Right hindlimb (tissue), 1 donor: ENCODE data around the gene N4BP2L2.
A peak's percentile ranks its signal among the peaks of the same experiment; 100 is the strongest.
"Not testable (repeated sequence)": the region's sequence is repeated elsewhere in the genome, so short reads cannot be mapped to it uniquely, and the experiment has no call there.

Experiments used
- DNase-seq: peaks from one replicate; pipeline ENCODE4 v3.0.0-alpha.2; 2018

The N4BP2L2 gene

GRCh38 chr13:32538621-32539246, at the start of gene N4BP2L2:
Gene N4BP2L2 (minus strand): TSS chr13:32538795. CDS start chr13:32537027, 1,768 bp downstream.
- peak; percentile 97 for DNase-seq

DNA sequence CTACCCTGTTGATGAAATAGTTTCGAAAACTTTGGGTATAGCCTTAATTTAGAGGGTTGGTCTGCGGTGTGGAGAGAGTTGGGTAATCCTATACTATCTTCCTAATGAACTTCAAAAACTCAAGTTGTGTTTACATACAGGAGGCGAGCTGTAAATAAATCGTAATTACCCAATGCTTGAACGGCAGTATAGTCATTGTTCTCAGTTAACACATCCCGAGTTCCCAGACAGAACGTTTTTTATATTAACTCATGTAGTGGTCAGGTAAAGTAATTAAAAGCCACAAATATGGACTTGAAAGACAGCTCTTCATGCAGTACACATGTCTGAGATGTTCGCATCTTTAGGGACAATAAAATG, 49.2 kb upstream of the N4BP2L2 start:
- DNase-seq: no peak

DNA sequence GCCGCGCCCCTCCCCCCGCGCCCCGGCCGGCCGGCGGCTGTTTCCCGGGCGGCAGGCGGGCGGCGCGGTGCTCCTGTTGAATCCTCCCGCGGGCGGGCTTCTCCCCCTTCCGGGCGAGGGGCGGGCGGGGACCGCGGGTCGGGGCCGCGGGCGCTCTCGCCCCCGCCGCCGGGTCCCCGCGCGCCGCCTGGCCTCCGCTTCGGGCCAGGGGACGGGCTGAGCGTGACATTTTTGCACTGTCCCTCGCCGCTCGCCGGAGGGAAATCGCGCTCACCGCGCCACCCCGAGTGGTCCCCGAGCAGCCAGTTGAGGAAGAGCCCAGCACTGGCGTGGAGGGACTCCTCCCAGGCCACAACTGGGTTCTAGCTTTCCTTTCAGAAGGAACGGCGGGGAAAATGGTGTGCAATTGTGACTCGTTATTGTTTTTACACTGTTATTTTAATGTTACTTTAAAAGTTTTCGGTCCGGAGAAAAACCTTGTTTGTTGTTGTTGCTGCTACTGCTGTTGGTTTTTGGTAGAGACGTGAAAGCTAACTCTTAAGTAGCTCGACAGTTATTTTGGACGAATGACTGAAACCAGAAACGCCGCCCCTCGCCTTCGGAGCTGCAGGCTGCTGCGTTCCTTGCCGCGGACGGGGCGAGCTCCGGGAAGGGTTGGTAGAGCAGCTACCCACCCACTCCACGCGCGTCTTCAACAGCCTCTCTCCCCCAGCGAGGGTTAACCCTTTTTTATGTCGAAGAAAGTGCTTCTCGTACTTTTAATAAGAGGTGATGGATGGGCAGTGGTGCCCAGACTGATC, 48.6 kb upstream of the N4BP2L2 start:
- peak; percentile 82 for DNase-seq

GRCh38 chr13:32586080-32586900, 47.7 kb upstream of the N4BP2L2 start, which contains the start of gene PDS5B:
Gene PDS5B (plus strand): TSS chr13:32586452. CDS start chr13:32648773, 62,321 bp downstream.
- DNase-seq: peak; percentile 97

DNA sequence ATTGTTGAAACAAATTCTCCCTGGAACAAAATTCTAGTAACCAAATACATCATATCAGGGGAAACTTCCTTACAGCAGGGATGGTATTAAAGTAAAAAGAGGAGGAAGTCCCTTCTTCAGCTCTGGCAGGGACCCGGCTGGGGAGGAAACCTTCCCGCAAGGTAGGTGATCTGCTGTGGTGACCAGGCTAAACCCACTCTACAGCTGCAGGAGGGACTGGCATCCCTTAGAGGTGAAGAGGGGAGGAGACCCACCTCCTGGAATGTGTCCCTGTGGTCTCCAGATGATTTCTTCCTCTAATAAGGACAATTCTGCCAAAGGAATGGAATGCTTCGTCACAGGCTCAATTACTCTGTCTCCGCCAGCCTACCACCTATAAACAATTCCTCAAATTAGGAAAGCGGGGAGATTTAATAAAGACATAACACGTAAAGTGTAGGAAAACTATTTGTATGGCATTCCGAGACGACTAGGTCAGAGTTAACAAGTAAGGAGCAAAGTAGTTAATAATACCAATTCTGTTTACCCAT, 47.0 kb upstream of the N4BP2L2 start:
- peak; percentile 51 for DNase-seq

GRCh38 chr13:32582991-32583390, 44.4 kb upstream of the N4BP2L2 start:
- DNase-seq: no peak

- no peak for DNase-seq
These were observed 43.7 kb upstream of the N4BP2L2 start for GRCh38 chr13:32582281-32582680.

GRCh38 chr13:32581177-32581786, 42.7 kb upstream of the N4BP2L2 start:
- DNase-seq: no peak

DNA sequence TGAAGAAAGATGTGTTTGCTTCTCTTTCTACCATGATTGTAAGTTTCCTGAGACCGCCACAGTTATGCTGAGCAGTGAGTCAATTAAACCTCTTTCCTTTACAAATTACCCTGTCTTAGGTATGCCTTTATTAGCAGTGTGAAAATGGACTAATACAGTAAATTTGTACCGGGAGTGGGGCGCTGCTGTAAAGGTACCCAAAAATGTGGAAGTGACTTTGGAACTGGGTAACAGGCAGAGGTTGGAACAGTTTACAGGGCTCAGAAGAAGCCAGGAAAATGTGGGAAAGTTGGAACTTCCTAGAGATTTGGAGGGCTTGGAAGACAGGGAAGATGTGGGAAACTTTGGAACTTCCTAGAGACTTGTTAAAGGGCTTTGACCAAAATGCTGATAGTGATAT, 38.4 kb upstream of the N4BP2L2 start:
- DNase-seq: no peak

DNA sequence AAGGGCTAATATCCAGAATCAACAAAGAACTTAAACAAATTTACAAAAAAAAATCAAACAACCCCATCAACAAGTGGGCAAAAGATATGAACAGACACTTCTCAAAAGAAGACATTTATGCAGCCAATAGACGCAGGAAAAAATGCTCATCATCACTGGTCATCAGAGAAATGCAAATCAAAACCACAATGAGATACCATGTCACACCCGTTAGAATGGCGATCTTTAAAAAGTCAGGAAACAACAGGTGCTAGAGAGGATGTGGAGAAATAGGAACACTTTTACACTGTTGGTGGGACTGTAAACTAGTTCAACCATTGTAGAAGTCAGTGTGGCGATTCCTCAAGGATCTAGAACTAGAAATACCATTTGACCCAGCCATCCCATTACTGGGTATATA, 37.1 kb upstream of the N4BP2L2 start:
- DNase-seq: not testable (repeated sequence)

GRCh38 chr13:32560842-32561241, 22.2 kb upstream of the N4BP2L2 start:
- DNase-seq: not testable (repeated sequence)

- no peak for DNase-seq
These were observed 17.0 kb upstream of the N4BP2L2 start for GRCh38 chr13:32555613-32556012.

DNA sequence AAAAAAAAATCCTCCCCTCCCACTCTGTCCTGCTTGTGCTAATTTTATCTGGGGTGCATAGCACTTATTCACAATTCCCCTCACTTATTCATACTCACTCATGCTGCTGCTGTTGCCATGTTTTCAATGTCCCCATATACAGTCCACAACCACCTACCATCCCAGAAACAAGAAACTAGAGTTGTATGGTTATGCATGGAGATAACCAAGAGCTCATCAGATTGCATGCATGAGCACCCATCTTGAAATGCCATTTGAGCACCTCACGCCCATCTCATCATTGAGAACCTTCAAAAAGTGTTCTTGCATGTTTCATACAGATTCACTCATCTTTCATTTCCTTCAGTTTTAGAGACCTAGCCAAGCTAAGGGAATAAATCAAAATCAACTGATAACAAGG, 15.1 kb upstream of the N4BP2L2 start:
- DNase-seq: no peak

DNA sequence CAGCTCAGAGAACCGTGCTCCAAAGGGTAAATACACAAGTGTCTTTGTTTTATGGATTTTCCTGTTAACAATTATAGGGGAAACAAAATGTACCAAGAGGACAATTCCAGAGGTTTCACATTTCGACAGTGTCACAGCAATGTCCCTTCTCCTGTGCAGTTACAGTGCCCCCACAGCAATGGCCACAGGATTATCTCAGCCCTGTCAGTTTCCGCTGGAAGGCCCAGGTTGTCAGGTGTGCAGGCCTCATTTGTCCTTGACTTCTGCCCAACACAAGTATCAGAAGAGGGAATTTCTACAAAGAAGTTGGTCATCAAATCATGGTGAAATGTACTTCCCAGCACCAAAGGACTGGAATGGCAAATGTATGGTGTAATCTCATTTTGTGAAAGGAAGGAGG, 11.2 kb upstream of the N4BP2L2 start:
- DNase-seq: no peak

GRCh38 chr13:32548837-32549236, 10.2 kb upstream of the N4BP2L2 start:
- DNase-seq: no peak

DNA sequence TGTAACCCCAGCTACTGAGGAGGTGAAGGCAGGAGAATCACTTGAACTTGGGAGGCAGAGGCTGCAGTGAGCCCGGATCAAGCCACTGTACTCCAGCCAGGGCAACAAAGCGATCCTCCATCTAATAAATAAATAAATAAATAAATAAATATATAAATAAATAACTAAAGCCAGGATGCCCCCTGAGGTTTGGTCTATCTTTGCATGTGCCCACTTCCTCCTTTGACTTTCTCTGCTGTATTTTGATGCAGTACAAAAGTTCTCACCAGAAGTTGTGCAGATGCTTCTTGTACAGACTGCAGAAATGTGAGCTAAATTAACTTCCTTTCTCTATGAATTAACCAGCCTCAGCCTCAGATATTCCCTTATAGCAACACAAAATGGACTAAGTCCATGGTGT, 6.5 kb upstream of the N4BP2L2 start:
- DNase-seq: no peak

DNA sequence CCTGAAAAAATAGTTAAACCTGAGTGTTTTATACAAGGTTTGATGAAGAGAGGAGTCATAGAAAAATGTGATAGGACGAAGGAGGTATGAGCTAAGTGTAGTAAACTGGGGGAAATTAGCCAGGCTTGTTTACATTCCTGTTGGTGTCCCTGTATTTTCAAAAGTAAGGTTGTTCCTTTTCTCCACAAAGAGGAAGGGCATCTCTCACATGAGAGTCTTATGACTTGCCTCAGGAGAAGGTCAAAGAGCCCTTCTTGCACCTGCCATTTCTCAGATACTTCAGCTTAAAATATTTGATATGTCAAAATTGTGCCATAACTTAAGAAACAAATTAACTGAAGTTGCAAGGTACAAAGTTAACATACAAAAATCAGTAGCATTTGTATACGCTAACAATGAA, 3.6 kb upstream of the N4BP2L2 start:
- no peak for DNase-seq

DNA sequence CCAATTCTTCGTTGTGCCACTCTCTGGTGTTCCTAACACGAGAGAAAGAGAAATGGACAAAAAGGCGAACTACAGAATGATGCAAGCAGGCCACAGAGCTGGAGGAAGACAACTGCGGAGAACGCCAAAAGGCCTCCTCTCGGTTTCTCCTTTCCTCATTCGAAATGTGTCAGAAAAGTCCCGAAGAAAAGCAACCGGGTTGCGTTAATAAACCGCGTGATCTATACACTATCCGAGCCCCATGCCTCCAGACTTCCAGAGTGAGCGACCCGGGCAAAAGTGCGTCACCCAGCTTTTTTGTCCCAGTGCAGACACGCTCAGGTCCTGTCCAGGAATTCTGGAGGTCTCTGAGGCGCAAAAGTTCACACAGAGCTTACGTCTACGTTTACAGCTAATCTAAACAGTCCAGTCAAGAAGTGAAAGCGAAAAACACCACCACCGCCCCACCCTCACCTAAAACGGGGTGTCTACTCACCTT, 413 bp downstream of the N4BP2L2 start:
- no peak for DNase-seq

GRCh38 chr13:32537580-32538142, 934 bp downstream of the N4BP2L2 start:
- DNase-seq: peak; percentile 46

- DNase-seq: no peak
These were observed 2.8 kb downstream of the N4BP2L2 start for GRCh38 chr13:32535748-32536147.

DNA sequence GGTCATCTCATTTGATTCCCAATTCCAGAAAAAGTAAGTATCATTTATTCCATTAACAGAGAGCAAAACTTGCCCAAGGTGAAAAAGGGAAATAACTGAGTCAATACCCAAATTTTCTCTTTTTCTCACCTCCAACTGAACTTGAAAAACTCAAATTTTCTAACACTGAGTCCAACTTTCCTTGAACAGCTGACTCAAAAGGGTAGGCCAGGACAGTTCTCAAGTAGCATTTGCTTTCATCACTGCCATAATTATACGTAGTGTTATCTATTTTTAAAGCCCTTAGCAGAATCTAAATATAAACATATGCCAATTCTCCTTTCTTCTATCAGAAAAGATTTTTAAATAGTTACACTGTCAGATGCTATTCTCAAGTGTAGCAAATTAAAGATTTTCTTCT, 3.5 kb downstream of the N4BP2L2 start:
- DNase-seq: no peak

DNA sequence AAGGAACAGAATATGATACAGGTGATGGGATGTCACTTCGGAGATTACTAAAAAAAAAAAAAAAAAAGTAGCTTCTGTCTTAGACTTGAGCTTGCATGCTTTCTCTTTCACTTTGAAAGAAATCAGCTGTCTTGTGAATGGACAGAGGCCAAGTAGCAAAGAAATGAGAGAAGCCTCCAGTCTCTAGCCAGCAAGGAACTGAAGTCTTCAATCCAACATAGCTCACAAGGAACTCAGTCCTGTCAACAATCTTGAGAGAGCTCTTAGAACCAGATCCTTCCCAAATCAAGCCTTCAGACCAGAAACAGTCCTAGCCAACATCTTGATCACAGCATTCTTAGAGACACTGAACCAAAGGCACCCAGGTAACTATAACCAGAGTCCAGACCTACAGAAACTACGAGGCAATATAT, 7.7 kb downstream of the N4BP2L2 start:
- DNase-seq: peak; percentile 21
